ENCODE measurements around the gene NRP1.

Gene NRP1

GRCh38 chr10:33288127-33288526 is 46.3 kb downstream of the NRP1 start:
- DNase-seq = no peak

- no peak for DNase-seq
Measured at GRCh38 chr10:33287112-33287511, 47.4 kb downstream of the NRP1 start.

- DNase-seq = no peak
Measured at GRCh38 chr10:33286157-33286934, 48.1 kb downstream of the NRP1 start.

- DNase-seq = no peak
Measured at GRCh38 chr10:33284945-33285344, 49.5 kb downstream of the NRP1 start.

- DNase-seq = peak; percentile 31
Measured at GRCh38 chr10:33279811-33280602, 54.5 kb downstream of the NRP1 start.

GRCh38 chr10:33279276-33279675 is 55.2 kb downstream of the NRP1 start:
- DNase-seq = peak; percentile 17

GRCh38 chr10:33278198-33278597 is 56.3 kb downstream of the NRP1 start:
- no peak for DNase-seq

GRCh38 chr10:33277135-33277536 is 57.3 kb downstream of the NRP1 start:
- DNase-seq = no peak

GRCh38 chr10:33276282-33276923 is 58.1 kb downstream of the NRP1 start:
- no peak for DNase-seq

GRCh38 chr10:33274096-33274785 is 60.2 kb downstream of the NRP1 start:
- DNase-seq = no peak

GRCh38 chr10:33273295-33274002 is 61.0 kb downstream of the NRP1 start:
- DNase-seq = peak; percentile 89

GRCh38 chr10:33272635-33273034 is 61.8 kb downstream of the NRP1 start:
- no peak for DNase-seq

GRCh38 chr10:33271969-33272583 is 62.4 kb downstream of the NRP1 start:
- no peak for DNase-seq

- DNase-seq = no peak
Measured at GRCh38 chr10:33270971-33271370, 63.5 kb downstream of the NRP1 start.

- DNase-seq = no peak
Measured at GRCh38 chr10:33267708-33268107, 66.8 kb downstream of the NRP1 start.

GRCh38 chr10:33265621-33266020 is 68.8 kb downstream of the NRP1 start:
- no peak for DNase-seq

GRCh38 chr10:33263453-33263852 is 71.0 kb downstream of the NRP1 start:
- DNase-seq = peak; percentile 18

- DNase-seq = no peak
Measured at GRCh38 chr10:33262871-33263270, 71.6 kb downstream of the NRP1 start.

- no peak for DNase-seq
Measured at GRCh38 chr10:33260403-33261149, 73.9 kb downstream of the NRP1 start.

GRCh38 chr10:33258967-33259366 is 75.5 kb downstream of the NRP1 start:
- DNase-seq = no peak

GRCh38 chr10:33257439-33258080 is 76.9 kb downstream of the NRP1 start:
- DNase-seq = no peak

Data from NCI-H226 (cell line).